NCI-H446 (cell line): ENCODE data around the gene BTLA.
"Not testable (repeated sequence)": the region's sequence is repeated elsewhere in the genome, so short reads cannot be mapped to it uniquely, and the experiment has no call there.

Experiments
- DNase-seq, 2 experiments: peaks; one replicate each; lab custom pipeline; 2025; lab: John Stamatoyannopoulos, UW

BTLA gene

DNA sequence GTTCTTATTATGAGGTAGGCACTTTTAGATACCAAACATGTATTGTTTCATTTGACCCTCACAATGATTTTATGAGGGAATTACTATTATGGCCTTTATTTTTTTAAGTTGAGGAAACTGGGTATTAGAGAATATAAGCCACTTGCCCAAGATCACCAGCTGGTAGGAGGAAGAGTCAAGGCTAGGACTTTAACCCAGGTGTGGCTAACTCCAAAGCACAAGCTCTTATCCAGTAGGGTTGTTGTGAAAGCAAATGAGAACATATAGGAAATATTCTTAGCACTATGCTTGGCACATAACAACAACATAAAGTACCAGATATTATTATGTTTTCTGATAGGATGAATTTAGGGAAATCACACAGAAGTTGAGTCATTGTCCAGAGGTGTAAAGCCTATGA lies 7.9 kb downstream of the BTLA start:
- no peak for DNase-seq

DNA sequence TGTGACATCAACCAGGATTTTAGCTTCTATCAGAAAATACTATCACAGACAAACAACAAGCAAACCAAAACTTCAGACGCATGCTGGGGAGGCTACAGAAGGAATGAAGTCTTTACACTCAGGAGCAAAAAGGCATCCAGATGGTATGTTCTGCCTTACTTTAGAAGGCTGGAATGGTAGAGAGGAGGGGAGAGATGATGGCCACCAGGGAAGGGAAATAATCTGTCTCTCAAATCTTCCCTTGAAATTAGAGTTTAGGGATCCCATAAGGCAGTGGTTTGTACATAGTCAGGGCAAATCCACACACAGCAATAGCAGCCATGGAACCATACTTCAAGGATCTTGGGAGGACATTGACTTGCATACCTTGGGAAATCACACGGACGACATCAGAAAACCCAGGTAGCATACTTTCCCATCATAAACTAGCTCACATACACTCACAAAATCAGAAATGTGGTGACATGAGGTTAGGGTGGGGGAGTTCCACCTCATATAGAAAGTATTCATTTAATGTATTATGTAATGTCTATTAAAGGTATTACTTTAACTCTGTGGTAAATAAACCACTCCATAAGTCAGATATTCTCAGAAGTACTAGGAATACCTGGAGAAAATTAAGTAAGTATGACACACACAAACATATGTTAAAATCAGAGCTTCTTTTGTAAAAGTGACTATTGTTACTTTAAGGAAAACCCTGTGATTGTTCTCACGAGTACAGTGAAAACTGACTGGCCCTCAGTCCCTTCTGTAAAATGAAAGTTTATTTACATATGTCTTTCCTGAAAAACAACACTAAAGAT lies 9.4 kb downstream of the BTLA start:
- DNase-seq, result no peak

DNA sequence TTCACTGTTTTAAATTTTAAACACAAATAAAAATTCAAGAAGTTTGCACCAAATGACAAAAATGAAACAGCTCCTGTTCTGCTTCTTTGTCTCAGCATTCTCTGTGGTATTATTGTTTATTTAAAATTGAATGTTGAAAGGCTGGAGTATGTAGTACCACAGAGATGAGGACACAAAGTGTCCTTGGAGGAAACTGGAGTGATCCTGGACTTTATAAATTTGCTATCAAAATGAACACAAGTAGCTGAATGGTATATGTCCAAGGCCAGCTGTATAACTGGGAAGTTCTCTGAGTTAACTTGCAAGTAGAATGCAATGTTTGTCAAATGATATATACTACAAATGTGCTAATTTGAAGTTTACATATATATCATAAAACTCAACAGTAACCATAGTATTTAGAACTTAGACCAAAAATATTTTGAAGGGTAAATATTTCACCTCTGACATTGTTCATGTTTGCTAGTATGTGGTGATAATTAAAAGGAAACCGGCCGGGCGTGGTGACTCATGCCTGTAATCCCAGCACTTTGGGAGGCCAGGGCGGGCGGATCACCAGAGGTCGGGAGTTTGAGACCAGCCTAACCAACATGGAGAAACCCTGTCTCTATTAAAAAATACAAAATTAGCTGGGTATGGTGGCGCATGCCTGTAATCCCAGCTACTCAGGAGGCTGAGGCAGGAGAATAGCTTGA lies 12.3 kb downstream of the BTLA start:
- DNase-seq, result no peak

DNA sequence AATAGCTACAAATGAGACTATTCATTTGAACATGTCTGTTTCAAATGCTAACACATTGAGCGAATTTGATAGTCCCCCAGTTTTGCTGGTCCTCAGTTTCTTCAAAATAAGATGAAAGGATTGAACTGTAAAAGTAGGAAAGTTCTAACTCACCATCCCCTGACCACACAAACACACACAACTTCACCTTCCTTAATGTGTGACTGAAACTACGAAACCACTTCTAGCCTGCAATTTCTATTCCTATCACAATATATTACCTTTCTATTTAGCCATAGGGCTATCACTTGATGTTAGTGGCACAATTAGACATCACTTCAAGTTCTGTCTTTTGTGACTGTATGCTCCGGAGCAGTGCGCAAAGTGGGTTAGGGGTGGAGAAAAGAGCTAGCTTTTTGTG lies 14.9 kb downstream of the BTLA start:
- no peak for DNase-seq

DNA sequence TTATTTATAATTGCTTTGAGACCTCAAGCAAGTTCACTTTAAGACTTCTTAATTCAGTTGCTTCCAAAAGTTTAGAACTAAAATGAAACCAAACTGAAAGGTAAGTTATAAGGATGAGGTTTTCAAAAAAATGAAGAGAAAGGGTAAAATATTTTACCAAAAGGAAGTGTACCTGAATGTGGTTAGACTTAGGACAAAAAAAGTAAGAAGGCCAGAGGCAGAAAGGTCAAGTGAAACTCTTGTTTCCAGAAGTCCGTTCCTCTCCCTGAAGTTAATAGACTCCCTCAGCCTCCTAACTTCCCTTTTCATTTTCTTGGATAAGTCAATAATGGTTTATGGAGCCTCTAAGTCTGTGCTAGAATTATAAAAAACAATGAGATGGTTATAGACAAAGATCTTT lies 16.6 kb downstream of the BTLA start:
- no peak for DNase-seq

DNA sequence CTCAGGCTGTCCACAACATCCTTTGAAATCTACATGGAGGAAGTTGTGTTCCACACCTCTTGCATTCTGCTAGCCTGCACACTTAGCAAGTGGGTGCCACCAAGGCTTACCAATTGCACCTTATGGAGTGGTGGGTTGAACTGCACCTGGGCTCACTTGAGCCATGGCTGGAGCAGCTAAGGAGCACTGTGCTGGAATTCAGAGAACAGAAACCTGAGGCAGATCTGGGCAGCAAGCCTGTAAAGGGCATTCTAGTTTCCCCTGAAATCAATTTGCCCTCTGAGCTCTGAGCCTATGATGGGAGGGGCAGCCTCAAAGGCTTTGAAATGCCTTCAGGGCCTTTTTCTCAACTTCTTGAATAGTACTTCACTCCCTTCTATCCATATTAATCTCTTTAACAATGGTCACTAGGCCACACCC lies 18.0 kb downstream of the BTLA start:
- DNase-seq, result no peak

DNA sequence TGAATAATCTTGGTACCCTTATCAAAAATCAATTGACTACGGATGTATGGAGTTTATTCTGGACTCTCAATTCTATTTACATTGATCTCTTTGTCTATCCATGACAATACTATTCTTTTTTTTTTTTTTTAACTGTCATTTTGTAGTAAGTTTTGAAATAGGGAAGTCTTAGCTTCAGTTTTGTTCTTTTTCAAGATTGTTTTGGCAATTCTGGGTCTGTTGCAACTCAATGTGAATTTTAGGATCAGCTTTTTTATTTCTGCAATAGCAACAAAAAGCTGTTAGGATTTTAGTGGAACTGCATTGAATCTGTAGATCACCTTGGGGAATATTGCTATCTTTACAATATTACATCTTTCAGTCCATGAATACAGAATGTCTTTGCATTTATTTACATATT lies 21.4 kb downstream of the BTLA start:
- DNase-seq, result no peak

DNA sequence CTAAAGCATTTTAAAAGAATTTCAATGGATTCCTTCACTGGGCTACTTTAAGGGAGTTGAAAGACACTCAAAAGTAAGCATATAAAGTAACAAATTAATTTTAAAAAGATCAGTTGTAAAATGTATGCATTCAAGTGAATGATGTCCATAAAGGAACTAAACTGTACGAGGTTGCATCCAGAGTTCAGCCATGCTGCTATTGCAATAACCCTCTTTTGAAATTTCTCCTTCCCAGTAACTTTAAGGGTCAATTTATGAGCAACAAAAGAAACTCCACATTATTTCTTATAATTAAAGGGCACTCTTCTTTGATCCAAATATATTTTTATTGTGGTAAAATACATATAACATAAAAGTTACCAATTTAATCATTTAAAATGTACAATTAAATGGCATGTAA lies 22.9 kb downstream of the BTLA start:
- DNase-seq, result no peak

DNA sequence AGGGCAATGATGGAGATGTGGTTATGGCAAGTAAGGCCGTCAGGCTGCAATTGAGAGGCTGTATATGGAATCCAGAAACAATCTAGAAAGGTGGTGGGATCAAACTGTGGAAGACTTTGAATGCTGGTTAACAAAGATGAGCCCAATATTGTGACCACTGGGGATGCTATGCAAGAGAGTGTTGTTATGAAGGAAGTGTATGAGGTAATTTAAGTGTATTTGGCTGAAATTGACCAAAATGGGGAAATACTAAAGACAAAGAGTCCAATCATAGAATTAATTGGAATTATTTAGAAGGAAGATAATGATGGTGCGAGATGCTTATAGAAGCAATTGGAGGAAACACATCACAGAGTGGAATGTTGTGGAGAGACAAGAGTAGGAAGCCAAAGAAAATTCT lies 24.5 kb downstream of the BTLA start:
- no peak for DNase-seq

DNA sequence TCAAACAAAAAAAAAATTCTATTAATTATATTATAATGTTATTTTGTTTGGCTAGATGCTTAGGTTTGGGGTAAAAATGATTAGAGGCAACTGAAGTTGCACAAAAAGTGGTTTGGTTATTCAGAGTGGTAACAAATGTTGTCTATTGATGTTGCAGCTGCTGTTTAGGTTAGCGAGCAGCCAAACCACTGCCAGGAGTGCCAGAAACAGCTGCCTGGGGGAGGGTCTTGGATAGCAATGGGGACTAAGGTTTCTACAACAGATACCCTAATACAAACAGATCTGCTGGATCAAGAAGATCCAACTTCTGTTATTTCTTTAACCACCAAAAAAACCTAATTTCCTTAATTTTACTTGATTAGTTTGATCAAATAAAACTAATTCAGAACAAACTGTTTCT lies 26.6 kb downstream of the BTLA start:
- no peak for DNase-seq

DNA sequence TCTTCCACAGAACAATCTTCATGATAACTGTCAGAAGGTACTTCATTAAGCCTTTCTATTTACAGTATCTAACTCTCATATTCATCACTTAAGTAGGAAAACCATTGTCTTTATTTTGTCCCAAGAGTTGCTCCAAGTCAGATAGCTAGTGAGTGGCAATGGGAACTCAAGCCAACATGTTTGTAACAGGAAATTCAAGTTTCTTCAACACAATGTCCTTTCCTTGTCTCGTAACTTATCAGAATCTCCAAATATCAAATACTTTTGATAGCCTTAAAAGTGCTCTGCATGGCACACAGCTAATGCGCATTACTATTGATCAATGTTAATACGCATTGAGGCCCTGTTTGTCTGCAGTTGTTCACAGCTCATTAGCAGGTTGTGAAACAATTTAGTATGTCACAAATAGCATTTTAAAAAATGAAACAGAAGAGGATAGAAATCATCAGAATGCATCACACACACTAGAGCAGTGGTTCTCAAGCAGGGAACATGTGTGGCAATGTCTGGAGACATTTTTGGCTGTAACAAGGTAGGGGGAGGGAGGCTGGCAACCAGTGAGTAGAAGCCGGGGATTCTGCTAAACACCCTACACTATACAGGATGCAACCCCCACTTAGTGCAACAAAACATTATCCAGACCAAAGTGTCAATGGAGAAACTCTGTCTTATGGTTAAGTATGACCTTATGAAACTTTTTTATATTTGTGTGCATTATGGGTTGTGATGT lies 27.5 kb downstream of the BTLA start:
- DNase-seq, result no peak

DNA sequence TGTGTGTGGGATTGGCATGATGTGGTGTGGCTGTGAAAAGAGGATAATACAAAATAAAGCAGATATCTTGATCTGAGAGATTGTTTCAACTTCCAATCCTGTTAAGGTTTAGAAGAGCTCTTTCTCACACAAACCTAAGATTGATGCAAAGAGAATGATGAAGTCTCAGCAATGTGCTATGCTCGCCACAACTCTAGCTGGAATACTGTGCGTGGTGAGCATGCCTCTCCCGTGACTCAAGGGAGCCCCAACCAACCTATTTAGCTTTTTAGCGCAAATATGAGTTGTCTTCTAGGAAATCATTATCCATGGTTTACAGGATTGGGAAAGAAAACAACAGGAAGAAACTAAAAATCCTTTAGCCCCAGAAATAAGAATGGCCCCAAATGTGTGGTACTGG lies 28.5 kb downstream of the BTLA start:
- no peak for DNase-seq

DNA sequence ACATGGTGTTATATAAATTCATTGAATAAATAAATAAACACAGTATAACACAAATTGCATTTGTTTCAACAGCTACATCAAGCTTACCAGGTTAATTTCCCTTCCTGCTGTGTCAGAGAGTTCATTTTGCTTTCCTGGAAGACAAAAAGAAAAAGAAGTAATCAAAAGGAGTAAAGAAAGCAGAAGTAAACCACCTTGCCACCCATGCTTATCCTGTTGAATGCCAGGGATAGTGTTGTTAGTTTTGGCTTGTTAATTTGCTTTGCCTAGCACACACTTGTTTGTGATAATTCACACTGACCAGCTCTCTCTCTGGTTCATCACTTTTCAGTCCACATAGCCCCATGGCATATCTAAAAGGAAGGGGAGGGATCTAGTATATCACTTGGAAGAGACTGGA lies 29.6 kb downstream of the BTLA start:
- no peak for DNase-seq

DNA sequence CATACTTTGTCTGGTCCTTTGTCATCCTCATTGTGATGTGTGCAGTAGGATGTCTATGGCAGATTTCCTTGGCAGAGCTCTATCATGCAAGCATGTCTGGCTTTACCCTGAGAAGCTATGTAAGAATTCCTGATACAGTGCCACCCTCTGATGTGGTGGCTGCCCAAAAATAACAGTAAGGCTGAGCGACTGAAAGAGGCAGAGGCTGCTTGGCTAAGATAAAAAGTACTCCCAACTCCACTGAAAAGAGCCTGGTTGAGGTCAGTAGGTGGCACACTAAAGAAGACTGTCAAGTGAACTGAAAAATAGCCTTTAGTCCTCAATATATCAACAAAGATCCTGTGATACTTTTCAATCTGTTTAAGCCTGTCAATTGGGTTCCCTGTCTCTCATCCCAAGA lies 31.7 kb downstream of the BTLA start:
- DNase-seq, result no peak

DNA sequence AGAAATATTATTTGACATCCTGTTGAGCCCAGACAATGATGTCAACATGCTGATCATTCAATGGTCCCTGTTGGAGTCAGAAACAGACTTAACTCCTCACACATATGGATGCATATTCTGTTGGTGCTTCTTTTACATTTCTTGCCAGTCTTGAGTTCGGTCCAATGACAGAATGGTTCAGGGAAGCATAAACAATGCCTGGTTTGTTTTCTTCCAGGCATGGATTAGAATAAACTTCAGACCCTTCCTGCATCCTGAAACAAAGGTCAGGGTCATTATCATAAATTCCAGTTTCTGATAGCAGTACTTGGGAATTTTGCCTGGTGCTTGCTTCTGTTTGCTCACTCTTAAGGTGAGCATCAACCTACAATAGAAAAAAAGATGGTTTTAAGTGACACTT lies 33.3 kb downstream of the BTLA start:
- DNase-seq, result no peak

DNA sequence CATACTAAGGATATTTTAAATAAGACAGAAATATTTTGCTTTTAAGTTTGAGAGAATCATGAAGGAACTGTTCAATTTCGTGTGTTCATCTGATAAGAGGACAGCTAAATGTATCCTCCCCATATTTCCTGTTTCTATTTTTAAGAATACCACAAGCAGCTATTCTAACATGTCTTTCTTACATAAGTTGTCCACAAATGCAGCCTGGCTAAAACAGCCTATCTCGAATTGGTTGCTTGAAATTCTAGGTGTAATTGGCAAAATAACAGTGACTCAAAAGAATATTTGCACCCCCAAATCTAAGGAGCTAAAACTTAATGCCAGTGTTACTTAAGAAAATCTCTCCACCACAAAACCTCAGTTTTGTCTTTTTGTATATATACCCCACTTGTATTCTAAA lies 35.0 kb downstream of the BTLA start:
- no peak for DNase-seq

DNA sequence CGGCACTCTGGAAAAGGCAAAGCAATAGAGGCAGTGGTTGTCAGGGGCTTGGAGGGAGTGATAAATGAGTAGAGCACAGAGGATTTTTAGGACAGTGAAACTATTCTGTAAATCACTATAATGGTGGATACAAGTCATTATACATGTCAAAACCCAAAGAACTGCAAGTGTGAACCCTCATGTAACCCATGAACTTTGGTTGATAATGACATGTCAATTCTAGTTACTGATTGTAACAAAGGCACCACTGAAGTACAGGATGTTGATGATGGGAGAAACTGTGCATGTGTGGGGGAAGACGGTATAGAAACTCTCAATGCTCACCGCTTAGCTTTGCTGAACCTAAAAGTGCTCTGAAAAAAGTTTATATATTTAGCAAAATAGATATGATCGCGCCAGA lies 36.0 kb downstream of the BTLA start:
- no peak for DNase-seq

DNA sequence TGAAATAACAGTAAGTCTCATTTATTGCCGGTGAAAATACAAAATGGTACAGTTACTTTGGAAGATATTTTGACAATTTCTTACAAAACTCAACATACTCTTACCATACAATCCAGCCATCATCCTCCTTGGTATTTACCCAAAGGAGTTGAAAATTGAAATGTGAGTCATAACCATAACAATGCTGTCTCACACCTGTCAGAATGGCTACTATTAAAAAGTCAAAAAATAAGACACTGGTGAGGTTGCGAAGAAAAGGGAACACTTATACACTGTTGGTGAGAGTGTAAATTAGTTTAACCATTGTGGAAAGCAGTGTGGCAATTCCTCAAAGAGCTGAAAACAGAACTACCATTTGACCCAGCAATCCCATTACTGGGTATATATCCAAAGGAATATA lies 37.5 kb downstream of the BTLA start:
- DNase-seq, result not testable (repeated sequence)

DNA sequence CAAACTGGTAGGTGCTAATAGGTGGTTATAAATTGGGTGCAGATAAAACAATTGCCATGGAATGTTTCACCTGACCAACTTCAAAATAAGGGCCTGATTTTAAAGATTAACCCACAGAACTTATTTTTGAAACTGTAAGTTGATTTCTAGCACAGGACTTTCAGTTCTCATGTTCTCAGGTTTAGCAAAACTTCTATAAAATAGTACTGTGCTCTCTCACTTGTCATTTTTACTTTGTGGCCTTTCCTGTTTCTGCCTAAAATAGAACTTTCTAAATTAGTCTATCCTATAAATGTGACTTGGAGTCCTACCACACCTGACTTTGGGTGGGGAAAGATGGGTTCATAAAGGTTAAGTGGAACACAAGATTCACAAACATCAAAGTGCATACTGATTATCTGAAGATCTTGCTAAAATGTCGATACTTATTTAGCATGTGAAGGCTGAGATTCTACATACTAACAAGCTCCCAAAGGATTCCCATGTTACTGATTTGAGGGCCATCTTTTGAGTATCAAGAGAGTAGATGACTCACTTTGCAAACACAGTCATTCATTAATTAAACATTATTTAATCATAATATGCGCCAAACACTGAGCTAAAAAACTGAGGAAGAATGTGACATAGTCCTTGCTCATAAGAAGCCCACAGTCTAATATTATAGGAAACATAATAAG lies 38.6 kb downstream of the BTLA start:
- DNase-seq, result no peak

DNA sequence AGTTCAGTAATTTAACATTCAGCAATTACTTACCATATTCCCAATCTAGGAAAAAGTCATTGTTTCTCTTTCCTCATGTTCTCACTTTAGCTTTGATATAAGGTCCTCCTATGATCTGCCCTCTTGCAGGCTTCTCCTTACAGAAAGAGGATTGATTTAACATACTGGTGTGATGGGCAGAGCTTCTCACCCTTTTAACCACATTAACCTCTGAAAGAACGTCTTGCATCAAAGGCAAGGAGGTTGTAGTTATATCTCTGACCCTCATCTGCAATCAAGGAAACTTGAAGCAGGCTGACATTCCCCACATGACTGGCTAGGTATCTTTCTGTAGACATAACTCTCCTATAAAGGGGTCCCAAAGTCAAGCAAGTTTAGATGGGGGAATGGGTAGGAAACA lies 39.5 kb downstream of the BTLA start:
- no peak for DNase-seq

DNA sequence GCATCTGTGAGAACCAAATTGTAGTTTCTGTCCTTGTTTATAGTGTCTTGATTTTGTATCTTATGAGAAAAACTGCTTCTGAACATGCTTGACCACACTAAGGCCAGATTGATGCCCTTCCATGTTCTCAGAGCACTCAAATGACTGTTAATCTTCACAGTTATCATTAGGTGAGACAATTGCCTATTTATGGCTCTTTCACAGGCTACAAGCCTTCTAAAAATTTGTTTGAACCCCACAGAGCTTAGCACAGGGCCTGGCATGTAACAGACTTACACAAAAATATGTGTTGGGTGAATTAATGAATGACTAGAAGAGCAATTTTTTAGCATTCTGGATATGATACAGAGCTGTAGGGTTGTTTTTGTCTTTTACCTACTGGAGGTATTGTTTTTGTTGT lies 43.1 kb downstream of the BTLA start:
- DNase-seq, result no peak

DNA sequence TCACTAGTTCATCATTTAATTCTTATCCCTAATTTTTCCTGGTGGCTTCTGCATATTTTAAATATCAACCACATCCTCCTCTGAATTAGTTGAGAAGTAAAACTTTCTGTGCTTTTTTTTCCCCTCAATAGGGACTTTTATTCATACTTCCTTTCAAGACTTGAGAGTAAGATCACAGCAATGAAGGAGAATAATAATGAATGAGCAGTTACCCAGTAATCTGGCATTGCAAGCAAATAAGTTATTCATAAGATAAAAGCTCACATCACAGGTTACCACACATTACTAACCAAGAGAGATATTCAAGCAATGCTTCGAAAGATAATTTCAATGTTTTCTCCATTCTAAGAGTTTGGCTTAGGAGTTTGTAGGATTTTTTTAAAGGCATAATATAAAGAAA lies 50.3 kb downstream of the BTLA start:
- DNase-seq, result no peak

DNA sequence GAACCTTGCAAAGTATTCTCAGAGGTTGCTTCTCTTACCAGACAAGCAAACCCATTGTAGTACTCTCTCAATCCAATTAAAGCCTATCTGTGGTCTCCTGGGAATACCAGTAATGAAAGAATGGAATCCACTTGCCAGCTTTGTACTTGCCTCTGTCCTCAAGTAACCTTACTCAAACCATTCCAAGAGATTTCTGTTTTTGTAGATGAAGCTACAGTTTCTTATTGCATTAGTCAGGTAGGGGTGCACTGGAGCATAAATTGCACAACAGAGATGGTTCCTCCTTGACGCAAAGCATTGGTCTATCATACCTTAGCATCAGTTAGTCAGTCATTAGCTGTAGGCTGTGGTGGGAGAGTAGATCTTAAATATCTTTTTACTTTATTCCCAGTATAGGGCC lies 52.9 kb downstream of the BTLA start:
- no peak for DNase-seq
